Activated CD4-positive, alpha-beta T cell treated with anti-CD3 and anti-CD28 coated beads for 1 hour (primary cell): ENCODE results near the gene STPG3.

Experiments
- DNase-seq: peaks from one replicate; pipeline ENCODE4 v3.0.0-alpha.2; 2020

STPG3 gene

DNA sequence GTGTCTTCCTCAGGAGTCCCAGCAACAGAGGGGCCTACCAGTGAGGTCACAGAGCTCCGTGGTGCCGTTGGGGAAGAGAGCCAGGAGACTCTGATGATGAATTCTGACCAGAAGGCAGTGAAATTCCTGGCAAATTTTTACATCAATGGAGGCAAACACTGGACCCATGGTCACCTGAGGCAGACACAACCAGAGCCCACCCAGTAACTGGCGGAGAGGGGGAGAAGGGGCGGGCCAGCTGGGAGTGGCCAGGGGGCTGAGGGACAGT is at the start of gene STPG3:
STPG3 (plus strand) TSS at position 93 of the 268 bp plus-strand sequence; CDS start at position 94, 1 bp downstream.
- DNase-seq = no peak

DNA sequence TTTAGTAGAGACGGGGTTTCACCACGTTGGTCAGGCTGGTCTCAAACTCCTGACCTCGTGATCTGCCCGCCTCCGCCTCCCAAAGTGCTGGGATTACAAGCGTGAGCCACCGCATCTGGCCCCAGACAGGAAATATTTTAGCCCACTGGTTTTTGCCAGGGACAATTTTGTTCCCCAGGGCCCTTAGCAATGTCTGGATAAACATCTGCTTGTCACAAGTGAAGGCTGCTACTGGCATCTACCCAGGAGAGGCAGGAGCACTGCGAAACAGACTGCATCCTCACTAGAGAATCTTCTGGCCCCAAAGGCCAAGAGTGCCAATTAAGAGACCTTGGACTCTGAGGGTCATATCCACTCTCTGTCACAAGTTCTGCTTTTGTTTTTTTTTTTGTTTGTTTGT is 48.1 kb upstream of the STPG3 start:
- no peak for DNase-seq

DNA sequence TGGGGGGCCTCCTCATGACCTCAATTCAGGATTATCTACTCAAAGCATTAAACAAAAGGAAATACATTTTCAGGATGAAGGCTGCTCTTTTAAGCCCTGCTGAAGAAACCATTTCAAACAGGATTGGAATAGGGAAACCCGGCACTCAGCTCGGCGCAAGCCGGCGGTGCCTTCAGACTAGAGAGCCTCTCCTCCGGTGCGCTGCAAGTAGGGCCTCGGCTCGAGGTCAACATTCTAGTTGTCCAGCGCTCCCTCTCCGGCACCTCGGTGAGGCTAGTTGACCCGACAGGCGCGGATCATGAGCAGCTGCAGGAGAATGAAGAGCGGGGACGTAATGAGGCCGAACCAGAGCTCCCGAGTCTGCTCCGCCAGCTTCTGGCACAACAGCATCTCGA is 46.4 kb upstream of the STPG3 start:
- DNase-seq = no peak

DNA sequence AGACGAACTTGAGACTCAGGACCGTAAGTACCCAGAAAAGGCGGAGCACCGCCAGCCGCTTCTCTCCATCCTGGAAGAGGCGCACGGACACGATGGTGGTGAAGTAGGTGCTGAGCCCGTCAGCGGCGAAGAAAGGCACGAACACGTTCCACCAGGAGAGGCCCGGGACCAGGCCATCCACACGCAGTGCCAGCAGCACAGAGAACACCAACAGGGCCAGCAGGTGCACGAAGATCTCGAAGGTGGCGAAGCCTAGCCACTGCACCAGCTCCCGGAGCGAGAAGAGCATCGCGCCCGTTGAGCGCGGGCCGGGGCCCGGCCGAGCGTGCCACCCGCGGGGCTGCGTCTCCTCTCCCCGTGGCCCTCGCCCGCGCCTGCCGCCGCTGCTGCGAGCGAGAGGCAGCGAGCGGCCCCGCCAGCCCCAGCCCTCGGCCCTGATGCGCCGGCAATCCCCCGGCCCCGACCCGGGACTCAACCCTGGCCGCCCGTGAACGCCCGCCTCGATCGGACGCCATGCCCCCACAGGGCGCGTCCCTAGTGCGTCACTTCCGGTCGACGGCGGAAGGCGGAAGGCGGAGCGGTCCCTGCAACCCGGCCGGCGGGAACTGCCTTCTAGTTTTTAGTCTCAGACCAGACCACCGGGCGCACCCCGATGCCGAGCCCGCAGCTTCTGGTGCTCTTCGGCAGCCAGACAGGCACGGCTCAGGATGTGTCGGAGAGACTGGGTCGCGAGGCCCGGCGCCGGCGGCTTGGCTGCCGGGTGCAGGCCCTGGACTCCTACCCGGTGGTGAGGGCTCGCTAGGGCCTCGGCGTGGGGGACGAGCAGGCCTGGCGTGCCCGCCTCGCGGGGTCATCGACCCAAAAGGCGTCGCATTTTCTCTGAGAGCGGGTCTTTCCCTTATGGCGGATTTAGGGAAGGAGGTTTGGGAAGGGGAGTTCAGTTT is 45.7 kb upstream of the STPG3 start, which contains the start of the genes NDOR1 and TMEM203:
NDOR1 (plus strand) TSS at position 575 of the 944 bp plus-strand sequence; CDS start at position 653, 78 bp downstream.
TMEM203 (minus strand) TSS at position 523 of the 944 bp plus-strand sequence; CDS start at position 289, 234 bp downstream.
- peak; percentile 89 for DNase-seq

DNA sequence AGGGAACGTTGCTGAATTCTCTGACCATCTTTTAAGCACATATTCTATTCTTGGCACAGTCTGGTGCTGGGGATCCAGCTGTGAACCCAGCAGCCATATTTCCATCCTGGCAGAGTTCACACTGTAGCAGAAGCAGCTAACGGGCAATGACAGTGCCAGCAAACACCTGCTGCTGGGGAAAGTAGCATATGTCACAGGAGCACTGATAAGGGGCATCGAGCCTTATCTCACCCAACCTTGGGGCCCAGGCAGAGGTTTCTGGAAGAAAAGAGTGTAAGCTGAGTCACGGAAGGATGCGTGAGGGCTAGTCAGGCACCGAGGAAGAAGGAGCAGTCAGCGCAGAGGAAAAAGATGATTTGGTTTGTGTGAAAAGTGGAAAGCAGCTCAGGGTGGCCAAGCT is 44.5 kb upstream of the STPG3 start:
- no peak for DNase-seq

DNA sequence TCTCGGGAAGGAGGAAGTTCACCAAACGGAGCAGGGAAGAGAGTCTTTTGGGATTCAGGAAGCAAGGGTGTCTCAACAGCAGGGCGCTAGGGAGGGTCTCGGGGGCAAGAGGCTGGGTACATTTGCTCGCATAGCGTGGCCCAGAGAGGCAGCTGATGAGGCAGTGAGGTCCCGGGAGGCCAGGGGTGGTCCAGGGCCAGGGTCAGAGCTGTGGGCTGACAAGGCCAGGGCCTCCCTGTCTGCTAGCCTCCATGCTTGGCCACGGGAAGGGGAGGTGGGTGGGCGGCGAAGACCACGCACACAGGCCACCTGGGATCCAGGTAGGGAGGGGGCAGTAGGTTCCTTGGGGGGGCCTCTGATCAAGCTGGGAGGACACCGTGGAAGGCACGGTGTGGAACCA is 39.6 kb upstream of the STPG3 start:
- no peak for DNase-seq

DNA sequence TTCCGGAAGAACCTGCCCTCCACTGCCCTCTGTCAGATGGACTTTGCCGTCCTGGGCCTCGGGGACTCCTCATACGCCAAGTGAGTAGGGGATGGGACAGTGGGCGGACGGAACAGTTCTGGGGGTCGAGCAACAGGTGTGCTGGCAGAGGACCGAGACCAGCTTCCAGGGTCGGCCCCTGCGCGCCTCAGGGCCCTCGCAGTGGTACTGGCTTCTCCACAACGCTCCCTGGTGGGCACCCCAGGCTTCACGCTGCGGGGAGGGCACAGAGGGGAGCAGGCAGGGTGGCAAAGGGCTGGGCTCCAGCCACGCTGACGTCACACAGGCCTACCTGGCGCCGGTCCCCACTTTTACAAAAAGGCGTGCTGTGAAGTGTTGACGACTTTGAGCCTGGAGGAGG is 38.6 kb upstream of the STPG3 start:
- no peak for DNase-seq

DNA sequence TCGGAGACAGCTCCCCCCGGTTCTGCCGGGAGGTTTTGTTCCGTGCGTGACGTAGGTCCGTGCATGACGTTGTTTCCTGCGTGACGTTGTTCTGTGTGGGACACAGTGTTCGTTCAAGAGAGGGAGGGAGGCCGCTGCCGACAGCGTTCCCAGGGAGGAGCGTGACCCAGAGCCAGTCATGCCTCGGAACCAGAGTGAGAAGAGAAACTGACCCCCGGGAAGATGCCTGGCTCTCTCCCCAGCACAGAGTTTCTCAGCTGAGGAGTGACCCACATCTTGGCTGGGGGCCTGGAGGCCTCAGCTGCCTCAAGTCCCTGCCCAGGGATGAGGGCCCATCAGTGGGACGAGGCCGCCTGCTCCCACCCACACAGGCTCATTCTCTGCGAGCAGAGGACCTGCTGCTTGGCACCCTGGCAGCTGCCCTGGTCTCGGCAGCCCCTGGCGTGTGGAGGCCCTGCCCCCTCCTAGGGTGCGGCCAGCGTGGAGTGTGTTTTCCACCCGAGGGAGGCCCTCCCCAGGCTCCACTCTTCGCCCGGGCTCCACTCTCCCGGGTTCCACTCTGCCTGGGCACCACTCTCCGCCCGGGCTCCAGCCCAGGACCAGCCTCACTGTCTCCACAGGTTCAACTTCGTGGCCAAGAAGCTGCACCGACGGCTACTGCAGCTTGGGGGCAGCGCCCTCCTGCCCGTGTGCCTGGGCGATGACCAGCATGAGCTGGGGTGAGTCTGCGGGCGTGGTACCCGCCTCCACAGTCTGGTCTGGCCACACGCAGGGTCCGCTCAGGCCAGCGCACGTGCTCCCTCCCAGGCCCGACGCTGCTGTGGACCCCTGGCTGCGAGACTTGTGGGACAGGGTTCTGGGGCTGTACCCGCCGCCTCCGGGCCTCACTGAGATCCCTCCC is 37.7 kb upstream of the STPG3 start:
- DNase-seq = no peak

DNA sequence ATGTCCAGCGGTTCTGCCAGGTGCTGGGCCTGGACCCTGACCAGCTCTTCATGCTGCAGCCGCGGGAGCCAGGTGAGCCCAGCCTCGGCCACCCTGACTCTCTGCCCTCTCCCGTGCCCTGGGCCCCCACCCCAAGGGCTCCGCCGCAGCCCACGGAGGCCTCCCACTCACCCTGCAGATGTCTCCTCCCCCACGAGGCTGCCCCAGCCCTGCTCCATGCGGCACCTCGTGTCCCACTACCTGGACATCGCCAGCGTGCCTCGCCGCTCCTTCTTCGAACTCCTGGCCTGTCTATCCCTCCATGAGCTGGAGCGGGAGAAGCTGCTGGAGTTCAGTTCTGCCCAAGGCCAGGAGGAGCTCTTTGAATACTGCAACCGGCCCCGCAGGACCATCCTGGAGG is 36.5 kb upstream of the STPG3 start:
- no peak for DNase-seq

DNA sequence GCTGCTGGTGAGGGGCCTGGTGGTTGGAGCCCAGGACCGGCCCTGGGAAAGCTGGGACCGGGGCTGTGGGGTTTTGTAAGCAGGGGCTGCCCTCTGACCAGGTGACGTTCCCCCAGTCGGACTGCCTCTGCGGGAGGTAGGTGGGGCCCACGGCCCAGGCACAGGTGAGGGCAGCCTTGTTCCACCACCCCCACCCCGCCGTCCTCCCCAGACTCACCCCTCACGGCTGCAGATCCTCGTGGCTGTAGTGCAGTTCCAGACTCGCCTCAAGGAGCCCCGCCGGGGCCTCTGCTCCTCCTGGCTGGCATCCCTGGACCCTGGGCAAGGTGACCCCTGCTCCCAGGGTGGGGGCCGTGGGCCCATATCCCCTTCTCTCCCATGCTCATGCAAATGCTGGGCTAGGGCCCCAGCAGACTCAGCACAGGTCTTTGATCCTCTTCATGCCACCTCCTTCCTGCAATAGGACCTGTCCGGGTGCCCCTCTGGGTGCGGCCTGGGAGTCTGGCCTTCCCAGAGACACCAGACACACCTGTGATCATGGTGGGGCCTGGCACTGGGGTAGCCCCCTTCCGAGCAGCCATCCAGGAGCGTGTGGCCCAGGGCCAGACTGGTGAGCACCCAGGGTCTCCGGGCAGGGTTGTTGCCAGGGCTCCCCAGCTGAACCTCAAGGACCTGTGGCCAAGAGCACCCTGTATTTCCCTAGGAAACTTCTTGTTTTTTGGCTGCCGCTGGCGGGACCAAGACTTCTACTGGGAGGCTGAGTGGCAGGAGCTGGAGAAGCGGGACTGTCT is 35.7 kb upstream of the STPG3 start:
- DNase-seq = no peak

DNA sequence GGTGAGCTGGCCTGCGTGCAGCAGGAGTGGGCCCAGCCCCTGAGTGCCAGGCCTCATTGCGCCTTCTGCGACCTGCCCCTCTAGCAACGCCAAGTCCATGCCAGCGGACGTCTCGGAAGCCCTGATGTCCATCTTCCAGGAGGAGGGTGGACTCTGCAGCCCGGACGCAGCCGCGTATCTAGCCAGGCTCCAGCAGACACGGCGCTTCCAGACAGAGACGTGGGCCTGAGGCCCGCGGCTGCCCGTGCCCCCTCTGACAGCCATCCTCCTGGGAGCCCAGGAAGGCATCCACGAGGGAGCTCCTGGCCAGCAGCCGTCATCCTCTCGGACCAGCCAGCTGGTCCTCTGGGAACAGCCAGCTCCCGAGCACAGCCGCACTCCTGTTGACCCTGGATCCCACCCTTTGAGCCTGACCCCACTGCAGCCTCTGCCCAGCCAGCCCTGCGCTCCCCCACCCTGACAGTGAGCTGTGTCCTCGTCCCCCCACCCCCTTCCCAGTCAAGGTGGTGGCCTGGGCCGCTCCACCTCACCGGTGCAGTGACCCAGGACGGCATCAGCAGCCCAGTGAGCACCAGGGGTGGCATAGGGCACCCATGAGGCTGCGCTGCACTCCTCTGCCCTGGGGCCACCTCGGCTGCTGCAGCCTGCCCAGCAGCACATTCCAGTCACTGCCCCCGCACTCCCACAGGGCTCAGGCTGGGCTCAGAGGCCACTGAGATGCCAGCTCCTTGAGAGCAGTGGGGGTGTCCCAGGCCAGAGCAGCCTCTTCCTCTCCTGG is 34.7 kb upstream of the STPG3 start:
- DNase-seq = no peak

DNA sequence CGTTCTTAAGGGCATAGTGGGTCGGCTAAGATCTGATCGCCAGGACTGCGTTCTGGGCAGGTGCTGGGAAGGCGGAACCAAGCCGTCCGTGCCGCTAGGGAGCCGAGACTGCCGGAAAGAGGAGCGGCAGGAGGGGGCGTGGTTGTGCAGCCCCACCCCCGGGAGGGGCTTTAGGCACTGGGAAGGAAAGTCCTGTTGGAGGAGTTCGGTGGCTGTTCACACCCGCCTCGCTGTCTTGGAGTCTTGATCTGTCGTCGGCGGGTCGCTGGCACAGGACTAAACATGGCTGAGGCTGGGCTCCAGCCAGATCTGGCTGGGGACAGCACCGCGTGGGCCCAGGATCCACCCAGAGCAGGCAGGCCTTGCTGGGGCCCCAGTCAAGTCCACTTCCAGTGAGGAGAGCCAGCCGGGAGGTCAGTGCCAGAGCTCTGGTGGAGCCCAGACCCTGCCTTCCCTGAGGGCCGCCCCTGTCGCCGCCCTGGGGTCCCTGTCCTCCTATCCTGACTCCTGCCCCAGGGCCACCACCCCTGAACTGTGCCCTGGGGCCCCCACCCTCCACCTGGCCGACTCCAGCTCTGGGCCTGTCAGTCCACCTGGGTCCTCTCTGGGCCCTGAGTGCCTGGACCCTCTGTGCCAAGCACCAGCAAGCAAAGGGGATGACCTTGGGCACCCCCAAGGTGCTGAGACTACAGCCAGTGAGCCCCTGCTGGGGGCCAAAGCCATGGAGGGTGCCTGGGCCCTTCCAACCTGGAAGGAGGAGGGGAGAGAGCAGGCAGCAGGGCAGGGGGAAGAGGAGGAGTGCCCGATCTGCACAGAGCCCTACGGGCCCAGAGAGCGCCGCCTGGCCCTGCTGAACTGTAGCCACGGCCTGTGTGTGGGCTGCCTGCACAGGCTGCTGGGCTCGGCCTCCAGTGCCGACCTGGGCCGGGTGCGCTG is 33.5 kb upstream of the STPG3 start:
- DNase-seq = no peak

DNA sequence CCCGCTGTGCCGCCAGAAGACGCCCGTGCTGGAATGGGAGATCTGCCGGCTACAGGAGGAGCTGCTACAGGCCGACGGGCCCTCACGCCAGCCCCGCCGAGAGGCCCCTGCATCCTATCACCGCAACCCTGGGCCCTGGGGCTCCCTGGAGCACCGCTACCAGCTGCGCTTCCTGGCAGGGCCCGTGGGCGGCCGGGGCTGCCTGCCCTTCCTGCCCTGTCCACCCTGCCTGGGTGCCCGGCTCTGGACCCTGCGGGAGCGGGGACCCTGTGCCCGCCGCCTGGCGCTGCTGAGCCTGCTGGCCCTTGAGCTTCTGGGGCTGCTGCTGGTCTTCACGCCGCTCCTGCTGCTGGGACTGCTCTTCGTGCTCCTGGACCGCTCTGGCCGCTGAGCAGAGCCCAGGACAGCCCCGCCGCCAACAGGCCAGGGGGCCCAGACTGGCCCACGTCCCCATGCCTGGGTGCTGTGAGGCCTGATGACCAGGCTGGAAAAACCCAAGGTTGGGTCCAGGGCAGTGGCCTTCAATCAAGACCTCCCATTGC is 32.8 kb upstream of the STPG3 start:
- DNase-seq = no peak

DNA sequence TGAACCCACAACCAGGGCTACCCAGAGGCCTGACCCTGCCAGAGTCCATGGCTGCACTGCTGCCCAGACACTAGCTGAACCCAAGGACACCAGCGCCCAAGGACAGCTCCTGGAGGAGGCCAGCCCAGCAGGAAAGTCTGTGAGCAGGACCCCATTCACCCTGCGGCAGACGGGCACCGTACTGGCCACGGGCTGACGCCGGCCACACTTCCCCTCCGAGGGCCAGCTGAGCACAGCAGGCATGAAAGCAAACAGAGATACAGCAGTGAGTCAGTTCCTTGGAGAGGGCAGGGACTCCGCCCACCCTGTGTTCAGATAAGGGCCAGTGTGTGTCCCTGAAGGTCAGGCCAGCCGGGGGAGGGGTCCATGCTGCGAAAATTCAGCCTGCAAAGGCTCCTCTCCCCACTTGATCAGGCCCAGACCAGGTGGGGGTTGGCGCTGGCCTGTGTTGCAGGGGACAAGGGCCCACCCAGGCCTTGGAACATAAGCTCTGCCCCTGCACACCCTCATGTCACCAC is 32.3 kb upstream of the STPG3 start:
- no peak for DNase-seq

DNA sequence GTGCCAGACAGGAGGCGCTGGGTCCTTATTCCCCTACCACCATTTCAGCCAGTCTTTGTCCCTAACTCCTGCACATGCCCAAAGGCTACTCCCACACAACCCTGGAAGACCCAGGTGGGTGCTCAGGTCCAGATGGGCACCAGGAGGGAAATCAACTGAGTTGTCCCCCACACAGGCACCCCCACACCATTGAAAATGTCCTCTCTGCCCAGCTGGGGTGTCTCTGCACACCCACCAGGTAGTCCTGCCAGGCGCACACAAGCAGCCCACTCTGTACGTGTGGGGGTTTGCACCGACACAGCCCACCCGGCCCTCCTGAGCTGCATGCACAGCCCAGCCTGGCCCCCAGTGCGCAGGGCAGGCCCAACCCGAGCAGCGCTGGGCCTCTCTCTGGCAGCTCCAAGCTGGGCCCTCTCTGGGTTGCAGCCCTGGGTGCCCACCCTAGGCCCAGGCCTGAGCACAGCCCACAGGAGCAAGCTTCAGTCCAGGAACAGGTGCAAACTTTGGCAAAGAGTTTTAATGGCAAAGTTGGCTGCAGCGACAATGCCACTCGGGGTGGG is 31.2 kb upstream of the STPG3 start:
- DNase-seq = no peak

DNA sequence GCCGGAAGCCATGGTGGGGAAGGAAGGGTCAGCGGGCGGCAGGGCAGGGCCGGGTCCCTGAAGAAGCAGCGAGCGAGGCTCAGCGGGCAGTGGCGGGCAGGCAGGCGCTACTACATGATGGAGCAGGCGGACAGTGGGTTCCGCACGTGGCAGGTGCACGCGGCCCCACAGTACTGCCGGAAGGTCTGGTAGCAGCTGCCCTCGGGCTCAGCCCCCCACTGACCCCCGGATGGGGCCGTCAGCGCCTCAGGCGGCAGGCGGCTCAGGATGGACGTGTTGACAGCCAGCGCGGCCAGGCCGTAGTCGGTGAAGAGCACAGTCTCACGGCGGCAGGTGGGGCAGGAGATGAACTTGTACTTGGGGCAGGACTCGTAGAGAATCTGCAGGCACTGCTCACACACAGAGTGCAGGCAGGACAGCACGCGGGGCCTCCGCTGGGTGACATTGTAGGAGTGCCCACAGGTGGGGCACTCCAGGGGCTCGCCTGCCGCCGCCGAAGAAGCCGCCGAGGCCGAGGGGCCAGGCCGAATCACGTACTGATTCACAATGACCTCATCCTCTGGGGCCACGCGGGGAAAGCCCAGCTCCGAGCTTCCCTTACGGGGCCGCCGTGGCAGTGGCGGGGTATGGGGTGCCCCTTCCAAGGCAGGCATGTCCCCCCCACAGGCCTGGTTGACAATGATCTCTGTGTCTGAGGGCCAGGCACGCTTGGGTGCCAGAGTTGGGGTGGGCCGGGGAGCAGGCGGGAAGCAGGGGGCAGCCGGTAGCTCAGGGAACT is 30.6 kb upstream of the STPG3 start:
- no peak for DNase-seq

DNA sequence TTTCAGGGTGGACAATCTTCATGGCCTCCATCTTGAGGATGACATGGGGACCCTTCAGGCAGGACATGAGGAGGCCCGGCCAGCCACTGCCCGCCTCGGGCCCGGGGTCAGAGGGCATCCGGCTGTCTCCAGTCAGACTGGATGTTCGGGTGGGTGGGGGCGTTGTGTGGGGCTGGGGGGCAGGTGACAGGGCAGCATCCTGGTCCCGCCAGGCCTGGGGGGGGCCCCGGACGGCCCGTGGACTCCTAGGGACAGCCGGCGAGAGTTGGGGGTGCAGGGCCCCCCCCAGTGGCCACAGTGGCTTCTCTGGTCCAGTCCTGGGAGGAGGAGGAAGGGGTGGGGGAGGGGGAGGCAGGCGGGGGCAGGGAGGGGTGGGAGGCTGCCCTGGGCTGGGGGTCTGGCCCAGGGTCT is 30.0 kb upstream of the STPG3 start:
- DNase-seq = no peak

DNA sequence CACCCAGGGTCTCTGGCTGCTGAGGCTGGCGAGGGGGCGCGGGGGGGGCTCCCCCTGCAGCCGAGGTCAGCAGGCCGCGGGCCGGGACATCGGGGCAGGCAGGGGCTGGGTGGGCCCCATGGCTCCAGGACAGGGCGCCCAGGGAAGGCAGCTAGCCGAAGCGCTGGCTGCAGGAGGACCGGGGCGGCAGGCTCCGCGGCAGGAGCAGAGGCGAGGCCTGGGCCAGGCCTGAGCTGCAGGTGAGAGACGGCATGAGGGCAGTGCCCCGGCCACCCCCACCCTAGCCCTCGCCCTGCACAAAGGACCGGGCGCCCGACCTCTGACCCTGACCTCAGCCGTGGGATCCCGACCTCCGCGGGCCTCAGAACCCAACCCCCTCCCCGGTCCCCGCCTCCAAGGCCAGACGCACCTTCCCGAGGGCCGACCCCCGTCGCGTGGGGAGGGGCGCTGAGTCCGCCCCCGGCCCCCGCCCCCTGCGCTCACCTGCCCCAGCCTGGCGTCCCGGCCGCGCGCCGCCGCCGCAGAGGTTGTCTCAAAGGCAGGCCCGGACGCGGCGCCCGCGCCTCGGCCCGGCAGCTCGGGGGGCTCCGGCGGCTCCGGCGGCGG is 29.5 kb upstream of the STPG3 start:
- DNase-seq = no peak
